Smooth muscle cell (in vitro differentiated cells): ENCODE data around the gene SAYSD1. TPM values are rescaled to one million over a fixed set of nuclear protein-coding genes. Genes with fewer than 3 reads are reported as not detected.

Source experiments
- DNase-seq: peaks from one replicate; lab custom pipeline; 2025; ENCODE audit not compliant: unreplicated experiment; lab: John Stamatoyannopoulos, UW
- H2AFZ ChIP-seq: fragments of 200-600 bp; sonication (generic); 2 replicates; pipeline ENCODE4 v1.6.0; 2016; ENCODE audit warnings: antibody characterized with exemption, low read depth, mild to moderate bottlenecking
- H3F3A ChIP-seq: fragments of 200-600 bp; sonication (generic); 2 replicates; pipeline ENCODE4 v1.6.0; 2017; ENCODE audit warnings: antibody characterized with exemption, low read depth
- H3K27ac ChIP-seq: fragments of 200-600 bp; sonication (generic); 2 replicates; pipeline ENCODE4 v1.5.1; 2016; ENCODE audit warnings: low read depth, mild to moderate bottlenecking
- H3K27me3 ChIP-seq: fragments of 200-600 bp; sonication (generic); 2 replicates; pipeline ENCODE4 v1.6.1; 2016; ENCODE audit warnings: low read depth, mild to moderate bottlenecking
- H3K36me3 ChIP-seq: fragments of 200-600 bp; sonication (generic); 2 replicates; pipeline ENCODE4 v1.5.1; 2016; ENCODE audit warnings: low read depth
- H3K4me1 ChIP-seq: fragments of 200-600 bp; sonication (generic); 2 replicates; pipeline ENCODE4 v1.5.1; 2016; ENCODE audit warnings: low read depth
- H3K4me2 ChIP-seq: fragments of 200-600 bp; sonication (generic); 2 replicates; pipeline ENCODE4 v1.6.0; 2016; ENCODE audit warnings: mild to moderate bottlenecking
- H3K4me3 ChIP-seq: fragments of 200-600 bp; sonication (generic); 2 replicates; pipeline ENCODE4 v1.5.1; 2016; ENCODE audit warnings: mild to moderate bottlenecking
- H3K79me2 ChIP-seq: fragments of 200-600 bp; sonication (generic); 2 replicates; pipeline ENCODE4 v1.6.0; 2016; ENCODE audit warnings: low read depth, mild to moderate bottlenecking
- H3K9ac ChIP-seq: fragments of 200-600 bp; sonication (generic); 2 replicates; pipeline ENCODE4 v1.6.0; 2016; ENCODE audit warnings: low read depth
- H3K9me3 ChIP-seq: fragments of 200-600 bp; sonication (generic); replicated peaks from 2 replicates; pipeline ENCODE4 v1.5.1; 2016; ENCODE audit warnings: low read depth
- H4K20me1 ChIP-seq: fragments of 200-600 bp; sonication (generic); 2 replicates; pipeline ENCODE4 v1.6.0; 2016; ENCODE audit warnings: low read depth
- CTCF ChIP-seq: fragments of 200-600 bp; sonication (generic); IDR thresholded peaks from 2 replicates; pipeline ENCODE4 v1.5.1; 2017; ENCODE audit warnings: borderline replicate concordance, mild to moderate bottlenecking, antibody characterized with exemption; ENCODE audit not compliant: insufficient read depth, poor library complexity, severe bottlenecking
- WGBS: methylation state at CpG from one replicate; pipeline ENCODE4 v1.1.7; 2016; ENCODE audit warnings: low lambda C conversion rate; 5-methylcytosine and 5-hydroxymethylcytosine counted together
- polyA plus RNA-seq: library from polyadenylated mRNA; unstranded; fragments of >200 nt; fragmentation: Nextera tagmentation; extraction: Ambion mirVana; gene quantifications from 2 replicates; pipeline ENCODE4 v1.2.1, GENCODE V29; 2016
- total RNA-seq: library from RNA; depleted of rRNA; stranded (reverse); fragments of >200 nt; gene quantifications from 2 replicates; pipeline ENCODE4 v1.2.3, GENCODE V29; 2014

The SAYSD1 gene
- total and polyA plus RNA-seq, 2 experiments from 2014 or later = 6.3 to 7.7 TPM

- Histone ChIP-seq H3K27ac (no peak overlapping the region), H2AFZ (no peak overlapping the region), H3K36me3 (no peaks in the 10 kb centered on the region), H4K20me1 (no peaks in the 10 kb centered on the region), H3K9me3 (no peaks in the 10 kb centered on the region), H3K27me3 (peaks cover 62% of the 10 kb centered on the region), H3K4me1 (no peaks in the 10 kb centered on the region), H3K4me3 (no peak overlapping the region), H3K79me2 (no peaks in the 10 kb centered on the region), H3K9ac (no peak overlapping the region), H3F3A (no peaks in the 10 kb centered on the region), H3K4me2 (no peak overlapping the region)
- no peak for DNase-seq
- TF ChIP-seq CTCF = no peak
- 89% methylated on average over 9 of the region's 9 CpGs for WGBS
Measured at GRCh38 chr6:39056681-39057080, 58.3 kb downstream of the SAYSD1 start.

- Histone ChIP-seq H3K27me3 (peaks cover 63% of the 10 kb centered on the region), H3F3A (no peaks in the 10 kb centered on the region), H3K27ac (no peak overlapping the region), H3K79me2 (no peaks in the 10 kb centered on the region), H3K9me3 (no peaks in the 10 kb centered on the region), H3K4me2 (no peak overlapping the region), H3K4me3 (no peak overlapping the region), H4K20me1 (no peaks in the 10 kb centered on the region), H3K4me1 (no peaks in the 10 kb centered on the region), H3K9ac (no peak overlapping the region), H2AFZ (no peak overlapping the region), H3K36me3 (no peaks in the 10 kb centered on the region)
- no peak for DNase-seq
- TF ChIP-seq CTCF = no peak
- WGBS = 89% methylated on average over 4 of the region's 5 CpGs
Measured at GRCh38 chr6:39056191-39056590, 58.8 kb downstream of the SAYSD1 start.

- Histone ChIP-seq H3K36me3 (no peaks in the 10 kb centered on the region), H3F3A (no peaks in the 10 kb centered on the region), H3K9me3 (no peaks in the 10 kb centered on the region), H3K27me3 (peaks cover 63% of the 10 kb centered on the region), H2AFZ (no peak overlapping the region), H3K4me1 (no peaks in the 10 kb centered on the region), H3K27ac (no peak overlapping the region), H3K4me3 (no peak overlapping the region), H4K20me1 (no peaks in the 10 kb centered on the region), H3K9ac (no peak overlapping the region), H3K4me2 (no peak overlapping the region), H3K79me2 (no peaks in the 10 kb centered on the region)
- no peak for TF ChIP-seq CTCF
- DNase-seq = no peak
- 90% methylated on average over 7 of the region's 7 CpGs for WGBS
Measured at GRCh38 chr6:39055661-39056060, 59.3 kb downstream of the SAYSD1 start.

- no peak overlapping the region for H3K9ac ChIP-seq
- H3K4me1 ChIP-seq = no peaks in the 10 kb centered on the region
- TF ChIP-seq CTCF = no peak
- no peaks in the 10 kb centered on the region for H3K79me2 ChIP-seq
- no peaks in the 10 kb centered on the region for H3F3A ChIP-seq
- DNase-seq = no peak
- H4K20me1 ChIP-seq = no peaks in the 10 kb centered on the region
- no peaks in the 10 kb centered on the region for H3K9me3 ChIP-seq
- no peak overlapping the region for H3K27ac ChIP-seq
- H2AFZ ChIP-seq = no peak overlapping the region
- peaks cover 65% of the 10 kb centered on the region for H3K27me3 ChIP-seq
- no peaks in the 10 kb centered on the region for H3K36me3 ChIP-seq
- WGBS = 79% methylated on average over 9 of the region's 9 CpGs
- H3K4me2 ChIP-seq = no peak overlapping the region
- no peak overlapping the region for H3K4me3 ChIP-seq
Measured at GRCh38 chr6:39054577-39055142, 60.3 kb downstream of the SAYSD1 start.
